ENCODE data around the gene EMD.
A peak's percentile ranks its signal among the peaks of the same experiment; 100 is the strongest.
"Not testable (repeated sequence)": the region's sequence is repeated elsewhere in the genome, so short reads cannot be mapped to it uniquely, and the experiment has no call there.

EMD gene

GRCh38 chrX:154371017-154371788, 7.9 kb upstream of the EMD start:
- peak; percentile 93 for DNase-seq (ENCODE audit: low spot score)

GRCh38 chrX:154371789-154372300, 7.2 kb upstream of the EMD start:
- no peak for DNase-seq (ENCODE audit: low spot score)

- peak; percentile 42 for DNase-seq (ENCODE audit: low spot score)
Observed at GRCh38 chrX:154372612-154373022, 6.5 kb upstream of the EMD start.

- DNase-seq (ENCODE audit: low spot score), result no peak
Observed at GRCh38 chrX:154373340-154374306, 5.5 kb upstream of the EMD start.

GRCh38 chrX:154374313-154375155, 4.6 kb upstream of the EMD start, which contains the start of gene FLNA:
FLNA (minus strand) TSS chrX:154374634; CDS start chrX:154371245, 3,389 bp downstream.
- peak; percentile 28 for DNase-seq (ENCODE audit: low spot score)

- DNase-seq (ENCODE audit: low spot score), result no peak
Observed at GRCh38 chrX:154375156-154375504, 4.0 kb upstream of the EMD start.

- no peak for DNase-seq (ENCODE audit: low spot score)
Observed at GRCh38 chrX:154376774-154377173, 2.3 kb upstream of the EMD start.

GRCh38 chrX:154378059-154378798, 866 bp upstream of the EMD start:
- DNase-seq (ENCODE audit: low spot score), result peak; percentile 95

- no peak for DNase-seq (ENCODE audit: low spot score)
Observed at GRCh38 chrX:154379569-154379951, 465 bp downstream of the EMD start.

GRCh38 chrX:154380153-154380552, 1.1 kb downstream of the EMD start:
- DNase-seq (ENCODE audit: low spot score), result no peak

GRCh38 chrX:154380787-154381186, 1.7 kb downstream of the EMD start:
- DNase-seq (ENCODE audit: low spot score), result no peak

GRCh38 chrX:154381271-154381670, 2.2 kb downstream of the EMD start:
- no peak for DNase-seq (ENCODE audit: low spot score)

GRCh38 chrX:154382483-154383069, 3.5 kb downstream of the EMD start:
- DNase-seq (ENCODE audit: low spot score), result no peak

GRCh38 chrX:154383359-154384283, 4.5 kb downstream of the EMD start:
- DNase-seq (ENCODE audit: low spot score), result no peak

GRCh38 chrX:154384284-154384892, 5.3 kb downstream of the EMD start:
- DNase-seq (ENCODE audit: low spot score), result no peak

- DNase-seq (ENCODE audit: low spot score), result not testable (repeated sequence)
Observed at GRCh38 chrX:154388094-154388493, 9.0 kb downstream of the EMD start.

- DNase-seq (ENCODE audit: low spot score), result not testable (repeated sequence)
Observed at GRCh38 chrX:154388649-154389048, 9.6 kb downstream of the EMD start.

- DNase-seq (ENCODE audit: low spot score), result not testable (repeated sequence)
Observed at GRCh38 chrX:154389812-154390747, 11.0 kb downstream of the EMD start.

Data from activated CD4-positive, alpha-beta T cell treated with anti-CD3 and anti-CD28 coated beads, Interleukin-2, Interleukin-4, amounts not matched to agents 100 ng/mL and 50 ng/mL, durations not matched to agents 16 hours and 8 hours (primary cell).